HepG2 (cell line): ENCODE data around the gene RAB5B. TPM values are rescaled to one million over a fixed set of nuclear protein-coding genes. Genes with fewer than 3 reads are reported as not detected.

Experiments
- CBX2 ChIP-seq, 2 experiments: fragments of 200-600 bp in 1 of 2; sonication (generic); formaldehyde crosslinking in 1 of 2; IDR thresholded peaks; 2 replicates each; pipeline versions ENCODE4 v1.7.0 to v1.8.1; 2018 to 2022; ENCODE audit warnings: low read depth in 2 of 2, low read length in 1 of 2, mild to moderate bottlenecking in 1 of 2, missing genetic modification reagents in 1 of 2
- EHMT2 ChIP-seq: fragments of 200-600 bp; sonication (generic); IDR thresholded peaks from 2 replicates; pipeline ENCODE4 v1.7.0; 2017; ENCODE audit warnings: antibody characterized with exemption, low read depth, low read length, borderline replicate concordance
- GZF1 ChIP-seq: sonication (generic); formaldehyde crosslinking; IDR thresholded peaks from 2 replicates; pipeline ENCODE4 v1.5.1; 2020; ENCODE audit warnings: mild to moderate bottlenecking, missing genetic modification reagents
- NFYB ChIP-seq: sonication (generic); formaldehyde crosslinking; IDR thresholded peaks from 2 replicates; pipeline ENCODE4 v1.4.0; 2020; ENCODE audit warnings: missing genetic modification reagents
- SATB2 ChIP-seq: sonication (generic); formaldehyde crosslinking; IDR thresholded peaks from 2 replicates; pipeline ENCODE4 v1.5.0; 2020; ENCODE audit warnings: missing genetic modification reagents
- TRIM24 ChIP-seq: sonication (generic); formaldehyde crosslinking; IDR thresholded peaks from 2 replicates; pipeline ENCODE4 v1.8.0; 2022; ENCODE audit warnings: mild to moderate bottlenecking, missing genetic modification reagents
- ZNF180 ChIP-seq: sonication (generic); formaldehyde crosslinking; IDR thresholded peaks from 2 replicates; pipeline ENCODE4 v1.4.0; 2020; ENCODE audit warnings: low read depth, missing genetic modification reagents, borderline replicate concordance
- ZNF3 ChIP-seq: IDR thresholded peaks from 2 replicates; pipeline ENCODE4 v1.7.0; 2017; ENCODE audit warnings: inconsistent platforms
- ZNF33B ChIP-seq: sonication (generic); formaldehyde crosslinking; IDR thresholded peaks from 2 replicates; pipeline ENCODE4 v1.5.1; 2020; ENCODE audit warnings: mild to moderate bottlenecking, missing genetic modification reagents
- ZNF430 ChIP-seq: sonication (generic); formaldehyde crosslinking; IDR thresholded peaks from 2 replicates; pipeline ENCODE4 v1.9.0; 2021; ENCODE audit warnings: mild to moderate bottlenecking, missing genetic modification reagents
- ZNF431 ChIP-seq: sonication (generic); formaldehyde crosslinking; IDR thresholded peaks from 2 replicates; pipeline ENCODE4 v1.9.0; 2022; ENCODE audit warnings: missing genetic modification reagents, low read depth, mild to moderate bottlenecking, borderline replicate concordance
- polyA plus RNA-seq, 8 experiments: library from polyadenylated mRNA; depleted of rRNA in 3 of 8; stranded (reverse) in 7 of 8; unstranded in 1 of 8; fragments of >200 nt; fragmentation: Illumina TruSeq in 4 of 8; extraction: Trizol in 4 of 8; gene quantifications; 2 replicates each; pipeline versions ENCODE4 v1.2.1 to v1.2.3, GENCODE V29; 2011 to 2016; ENCODE audit warnings: low read depth in 4 of 8, missing spikeins in 1 of 8, mixed read lengths in 1 of 8; ENCODE audit not compliant: insufficient read depth in 1 of 8
- total RNA-seq, 5 experiments: library from RNA; depleted of rRNA; stranded (reverse); fragments of >200 nt; fragmentation: Illumina TruSeq; extraction: Trizol; gene quantifications; 2 replicates each; pipeline ENCODE4 v1.2.3, GENCODE V29; 2016; ENCODE audit warnings: low read depth in 1 of 5
- TF ChIP-seq, protein P1 (sequence below): sonication (generic); formaldehyde crosslinking; IDR thresholded peaks from 2 replicates; pipeline ENCODE4 v1.5.1; 2020; ENCODE audit warnings: missing genetic modification reagents, mild to moderate bottlenecking, borderline replicate concordance
- TF ChIP-seq, protein P2 (sequence below): sonication (generic); formaldehyde crosslinking; IDR thresholded peaks from 2 replicates; pipeline ENCODE4 v1.4.0; 2020; ENCODE audit warnings: missing genetic modification reagents
- TF ChIP-seq, protein P3 (sequence below): sonication (generic); formaldehyde crosslinking; IDR thresholded peaks from 2 replicates; pipeline ENCODE4 v1.8.1; 2022; ENCODE audit warnings: low read depth, mild to moderate bottlenecking, missing genetic modification reagents
- TF ChIP-seq, protein P4 (sequence below): sonication (generic); formaldehyde crosslinking; IDR thresholded peaks from 2 replicates; pipeline ENCODE4 v1.5.0; 2020; ENCODE audit warnings: missing genetic modification reagents
- TF ChIP-seq, protein P5 (sequence below): sonication (generic); formaldehyde crosslinking; conservative IDR thresholded peaks from 2 replicates; pipeline ENCODE4 v1.8.0; 2022; ENCODE audit warnings: mild to moderate bottlenecking, moderate library complexity, missing genetic modification reagents

RAB5B gene
- total and polyA plus RNA-seq, 2 of the 13 experiments (the other 11 are each of a cell fraction or from before 2014, with no cell fraction given), result 26.0 to 68.3 TPM

DNA sequence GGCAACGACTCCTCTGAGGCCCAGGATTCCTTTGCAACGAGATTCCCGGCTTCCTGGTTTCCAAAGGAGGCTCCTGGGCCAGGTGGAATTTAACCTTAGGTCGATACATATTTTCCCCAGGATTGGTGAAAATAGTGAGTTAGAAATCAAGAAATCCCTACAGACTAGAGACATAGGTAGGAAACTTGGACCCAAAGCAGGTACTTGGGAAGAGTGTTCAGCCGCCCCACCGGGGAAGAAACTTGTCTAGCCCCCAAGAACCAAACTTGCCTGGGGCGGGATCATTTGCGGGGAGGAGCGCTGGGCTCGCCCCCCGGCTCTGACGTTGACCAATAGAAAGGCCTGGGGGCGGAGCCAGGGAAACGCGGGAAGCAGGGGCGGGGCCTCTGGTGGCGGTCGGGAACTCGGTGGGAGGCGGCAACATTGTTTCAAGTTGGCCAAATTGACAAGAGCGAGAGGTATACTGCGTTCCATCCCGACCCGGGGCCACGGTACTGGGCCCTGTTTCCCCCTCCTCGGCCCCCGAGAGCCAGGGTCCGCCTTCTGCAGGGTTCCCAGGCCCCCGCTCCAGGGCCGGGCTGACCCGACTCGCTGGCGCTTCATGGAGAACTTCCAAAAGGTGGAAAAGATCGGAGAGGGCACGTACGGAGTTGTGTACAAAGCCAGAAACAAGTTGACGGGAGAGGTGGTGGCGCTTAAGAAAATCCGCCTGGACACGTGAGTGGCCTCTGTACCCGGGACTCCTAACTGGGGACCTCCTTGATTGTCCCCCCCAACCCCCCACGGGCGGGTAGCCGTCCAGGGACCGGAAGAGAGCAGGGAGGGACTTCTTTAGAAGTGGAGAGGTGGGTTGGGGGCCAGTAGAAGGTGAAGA, 7.2 kb upstream of the RAB5B start, which contains the start of gene CDK2 (continued):
- TF ChIP-seq, protein P1, sequence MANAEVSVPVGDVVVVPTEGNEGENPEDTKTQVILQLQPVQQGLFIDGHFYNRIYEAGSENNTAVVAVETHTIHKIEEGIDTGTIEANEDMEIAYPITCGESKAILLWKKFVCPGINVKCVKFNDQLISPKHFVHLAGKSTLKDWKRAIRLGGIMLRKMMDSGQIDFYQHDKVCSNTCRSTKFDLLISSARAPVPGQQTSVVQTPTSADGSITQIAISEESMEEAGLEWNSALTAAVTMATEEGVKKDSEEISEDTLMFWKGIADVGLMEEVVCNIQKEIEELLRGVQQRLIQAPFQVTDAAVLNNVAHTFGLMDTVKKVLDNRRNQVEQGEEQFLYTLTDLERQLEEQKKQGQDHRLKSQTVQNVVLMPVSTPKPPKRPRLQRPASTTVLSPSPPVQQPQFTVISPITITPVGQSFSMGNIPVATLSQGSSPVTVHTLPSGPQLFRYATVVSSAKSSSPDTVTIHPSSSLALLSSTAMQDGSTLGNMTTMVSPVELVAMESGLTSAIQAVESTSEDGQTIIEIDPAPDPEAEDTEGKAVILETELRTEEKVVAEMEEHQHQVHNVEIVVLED (CRISPR knock-in tag), result peak; percentile 24; the same call in 1 of the 2 replicates
- TF ChIP-seq, protein P2, sequence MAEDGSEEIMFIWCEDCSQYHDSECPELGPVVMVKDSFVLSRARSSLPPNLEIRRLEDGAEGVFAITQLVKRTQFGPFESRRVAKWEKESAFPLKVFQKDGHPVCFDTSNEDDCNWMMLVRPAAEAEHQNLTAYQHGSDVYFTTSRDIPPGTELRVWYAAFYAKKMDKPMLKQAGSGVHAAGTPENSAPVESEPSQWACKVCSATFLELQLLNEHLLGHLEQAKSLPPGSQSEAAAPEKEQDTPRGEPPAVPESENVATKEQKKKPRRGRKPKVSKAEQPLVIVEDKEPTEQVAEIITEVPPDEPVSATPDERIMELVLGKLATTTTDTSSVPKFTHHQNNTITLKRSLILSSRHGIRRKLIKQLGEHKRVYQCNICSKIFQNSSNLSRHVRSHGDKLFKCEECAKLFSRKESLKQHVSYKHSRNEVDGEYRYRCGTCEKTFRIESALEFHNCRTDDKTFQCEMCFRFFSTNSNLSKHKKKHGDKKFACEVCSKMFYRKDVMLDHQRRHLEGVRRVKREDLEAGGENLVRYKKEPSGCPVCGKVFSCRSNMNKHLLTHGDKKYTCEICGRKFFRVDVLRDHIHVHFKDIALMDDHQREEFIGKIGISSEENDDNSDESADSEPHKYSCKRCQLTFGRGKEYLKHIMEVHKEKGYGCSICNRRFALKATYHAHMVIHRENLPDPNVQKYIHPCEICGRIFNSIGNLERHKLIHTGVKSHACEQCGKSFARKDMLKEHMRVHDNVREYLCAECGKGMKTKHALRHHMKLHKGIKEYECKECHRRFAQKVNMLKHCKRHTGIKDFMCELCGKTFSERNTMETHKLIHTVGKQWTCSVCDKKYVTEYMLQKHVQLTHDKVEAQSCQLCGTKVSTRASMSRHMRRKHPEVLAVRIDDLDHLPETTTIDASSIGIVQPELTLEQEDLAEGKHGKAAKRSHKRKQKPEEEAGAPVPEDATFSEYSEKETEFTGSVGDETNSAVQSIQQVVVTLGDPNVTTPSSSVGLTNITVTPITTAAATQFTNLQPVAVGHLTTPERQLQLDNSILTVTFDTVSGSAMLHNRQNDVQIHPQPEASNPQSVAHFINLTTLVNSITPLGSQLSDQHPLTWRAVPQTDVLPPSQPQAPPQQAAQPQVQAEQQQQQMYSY (CRISPR knock-in tag), result no peak
- no peak for TF ChIP-seq SATB2
- no peak for TF ChIP-seq ZNF3 (CRISPR knock-in tag)
- peak; percentile 21; the same call in 1 of the 2 replicates for TF ChIP-seq ZNF430
- no peak for TF ChIP-seq ZNF431 (CRISPR knock-in tag)
- TF ChIP-seq, protein P3, sequence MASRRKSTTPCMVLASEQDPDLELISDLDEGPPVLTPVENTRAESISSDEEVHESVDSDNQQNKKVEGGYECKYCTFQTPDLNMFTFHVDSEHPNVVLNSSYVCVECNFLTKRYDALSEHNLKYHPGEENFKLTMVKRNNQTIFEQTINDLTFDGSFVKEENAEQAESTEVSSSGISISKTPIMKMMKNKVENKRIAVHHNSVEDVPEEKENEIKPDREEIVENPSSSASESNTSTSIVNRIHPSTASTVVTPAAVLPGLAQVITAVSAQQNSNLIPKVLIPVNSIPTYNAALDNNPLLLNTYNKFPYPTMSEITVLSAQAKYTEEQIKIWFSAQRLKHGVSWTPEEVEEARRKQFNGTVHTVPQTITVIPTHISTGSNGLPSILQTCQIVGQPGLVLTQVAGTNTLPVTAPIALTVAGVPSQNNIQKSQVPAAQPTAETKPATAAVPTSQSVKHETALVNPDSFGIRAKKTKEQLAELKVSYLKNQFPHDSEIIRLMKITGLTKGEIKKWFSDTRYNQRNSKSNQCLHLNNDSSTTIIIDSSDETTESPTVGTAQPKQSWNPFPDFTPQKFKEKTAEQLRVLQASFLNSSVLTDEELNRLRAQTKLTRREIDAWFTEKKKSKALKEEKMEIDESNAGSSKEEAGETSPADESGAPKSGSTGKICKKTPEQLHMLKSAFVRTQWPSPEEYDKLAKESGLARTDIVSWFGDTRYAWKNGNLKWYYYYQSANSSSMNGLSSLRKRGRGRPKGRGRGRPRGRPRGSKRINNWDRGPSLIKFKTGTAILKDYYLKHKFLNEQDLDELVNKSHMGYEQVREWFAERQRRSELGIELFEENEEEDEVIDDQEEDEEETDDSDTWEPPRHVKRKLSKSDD (CRISPR knock-in tag), result no peak
- TF ChIP-seq EHMT2, result no peak
- TF ChIP-seq ZNF180 (CRISPR knock-in tag), result no peak
- TF ChIP-seq, protein P4, sequence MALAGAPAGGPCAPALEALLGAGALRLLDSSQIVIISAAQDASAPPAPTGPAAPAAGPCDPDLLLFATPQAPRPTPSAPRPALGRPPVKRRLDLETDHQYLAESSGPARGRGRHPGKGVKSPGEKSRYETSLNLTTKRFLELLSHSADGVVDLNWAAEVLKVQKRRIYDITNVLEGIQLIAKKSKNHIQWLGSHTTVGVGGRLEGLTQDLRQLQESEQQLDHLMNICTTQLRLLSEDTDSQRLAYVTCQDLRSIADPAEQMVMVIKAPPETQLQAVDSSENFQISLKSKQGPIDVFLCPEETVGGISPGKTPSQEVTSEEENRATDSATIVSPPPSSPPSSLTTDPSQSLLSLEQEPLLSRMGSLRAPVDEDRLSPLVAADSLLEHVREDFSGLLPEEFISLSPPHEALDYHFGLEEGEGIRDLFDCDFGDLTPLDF (CRISPR knock-in tag), result peak; percentile 79; the same call in 1 of the 2 replicates
- no peak for TF ChIP-seq TRIM24 (CRISPR knock-in tag)
- no peak for TF ChIP-seq ZNF33B (CRISPR knock-in tag)
- peak; percentile 86 for TF ChIP-seq NFYB (CRISPR knock-in tag)
- TF ChIP-seq, protein P5, sequence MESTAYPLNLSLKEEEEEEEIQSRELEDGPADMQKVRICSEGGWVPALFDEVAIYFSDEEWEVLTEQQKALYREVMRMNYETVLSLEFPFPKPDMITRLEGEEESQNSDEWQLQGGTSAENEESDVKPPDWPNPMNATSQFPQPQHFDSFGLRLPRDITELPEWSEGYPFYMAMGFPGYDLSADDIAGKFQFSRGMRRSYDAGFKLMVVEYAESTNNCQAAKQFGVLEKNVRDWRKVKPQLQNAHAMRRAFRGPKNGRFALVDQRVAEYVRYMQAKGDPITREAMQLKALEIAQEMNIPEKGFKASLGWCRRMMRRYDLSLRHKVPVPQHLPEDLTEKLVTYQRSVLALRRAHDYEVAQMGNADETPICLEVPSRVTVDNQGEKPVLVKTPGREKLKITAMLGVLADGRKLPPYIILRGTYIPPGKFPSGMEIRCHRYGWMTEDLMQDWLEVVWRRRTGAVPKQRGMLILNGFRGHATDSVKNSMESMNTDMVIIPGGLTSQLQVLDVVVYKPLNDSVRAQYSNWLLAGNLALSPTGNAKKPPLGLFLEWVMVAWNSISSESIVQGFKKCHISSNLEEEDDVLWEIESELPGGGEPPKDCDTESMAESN, result 0 out of 2 replicates have a peak, but pooled peaks have one; percentile 28
- no peak for TF ChIP-seq GZF1 (CRISPR knock-in tag)
- TF ChIP-seq CBX2 (IDR thresholded peaks at IDR 0.05; ENCODE audit: low read depth, low read length), result no peak
- no peak for TF ChIP-seq CBX2 (CRISPR knock-in tag; IDR thresholded peaks at IDR 0.05; ENCODE audit: low read depth)
